Common myeloid progenitor, CD34-positive (primary cell): ENCODE measurements around the gene SEMA5A.

ENCODE experiments used
- CTCF ChIA-PET: fragments of 350-600 bp; sonication (Branson Sonifier 250); formaldehyde crosslinking; loops from one replicate; lab custom pipeline; 2021; ENCODE audit warnings: antibody characterized with exemption; lab: Charles Lee
- POLR2A ChIA-PET: fragments of 350-600 bp; sonication (Branson Sonifier 250); formaldehyde crosslinking; loops from one replicate; lab custom pipeline; 2021; ENCODE audit warnings: antibody characterized with exemption; lab: Charles Lee
- DNase-seq, 3 donors: peaks; one replicate each; pipeline versions ENCODE4 v3.0.0 to v3.0.0-alpha.2; 2013
- H3K27ac ChIP-seq, 2 experiments: 1 replicate in 1 of 2; 2 replicates in 1 of 2; pipeline ENCODE4 v1.7.0; 2013; ENCODE audit warnings: inconsistent platforms in 2 of 2, low read length in 2 of 2, mild to moderate bottlenecking in 2 of 2, low read depth in 1 of 2, moderate library complexity in 1 of 2; ENCODE audit not compliant: severe bottlenecking in 2 of 2, insufficient read depth in 1 of 2, poor library complexity in 1 of 2
- H3K27me3 ChIP-seq, 5 experiments: replicated peaks in 2 of 5; 1 replicate in 3 of 5; 2 replicates in 2 of 5; pipeline versions ENCODE4 v1.6.1 to v1.7.0; 2013; ENCODE audit warnings: low read length in 4 of 5, mild to moderate bottlenecking in 2 of 5, moderate library complexity in 2 of 5, inconsistent platforms in 1 of 5; ENCODE audit not compliant: insufficient read depth in 5 of 5, control insufficient read depth in 4 of 5
- H3K36me3 ChIP-seq, 4 experiments: 1 replicate in 2 of 4; 2 replicates in 2 of 4; pipeline versions ENCODE4 v1.6.1 to v1.7.0; 2013; ENCODE audit warnings: low read length in 3 of 4, control low read depth in 1 of 4, mild to moderate bottlenecking in 1 of 4; ENCODE audit not compliant: control insufficient read depth in 4 of 4, insufficient read depth in 4 of 4
- H3K4me1 ChIP-seq, 4 experiments: 1 replicate in 3 of 4; 2 replicates in 1 of 4; pipeline versions ENCODE4 v1.6.1 to v1.7.1; 2013; ENCODE audit warnings: low read length in 3 of 4, mild to moderate bottlenecking in 3 of 4, control low read depth in 1 of 4, inconsistent platforms in 1 of 4, moderate library complexity in 1 of 4; ENCODE audit not compliant: control insufficient read depth in 4 of 4, insufficient read depth in 4 of 4; ENCODE audit errors: control extremely low read depth in 1 of 4
- H3K4me3 ChIP-seq, 7 experiments: 1 replicate in 4 of 7; 2 replicates in 3 of 7; pipeline versions ENCODE4 v1.5.1 to v1.7.0; 2013; ENCODE audit warnings: mild to moderate bottlenecking in 7 of 7, low read length in 6 of 7, moderate library complexity in 6 of 7, inconsistent platforms in 2 of 7, low read depth in 2 of 7, control low read depth in 1 of 7; ENCODE audit not compliant: insufficient read depth in 4 of 7, control insufficient read depth in 1 of 7; ENCODE audit errors: extremely low read depth in 1 of 7
- H3K9me3 ChIP-seq, 5 experiments: 1 replicate in 4 of 5; 2 replicates in 1 of 5; pipeline versions ENCODE4 v1.6.1 to v1.7.1; 2013; ENCODE audit warnings: low read length in 4 of 5, mild to moderate bottlenecking in 2 of 5, inconsistent platforms in 1 of 5, low read depth in 1 of 5, moderate library complexity in 1 of 5; ENCODE audit not compliant: control insufficient read depth in 4 of 5, insufficient read depth in 2 of 5; ENCODE audit errors: control extremely low read depth in 1 of 5
- whole genome bisulfite sequencing: methylation state at CpG from one replicate; pipeline ENCODE4 v1.1.5; 2013; ENCODE audit not compliant: insufficient coverage; 5-methylcytosine and 5-hydroxymethylcytosine counted together

Gene SEMA5A

DNA sequence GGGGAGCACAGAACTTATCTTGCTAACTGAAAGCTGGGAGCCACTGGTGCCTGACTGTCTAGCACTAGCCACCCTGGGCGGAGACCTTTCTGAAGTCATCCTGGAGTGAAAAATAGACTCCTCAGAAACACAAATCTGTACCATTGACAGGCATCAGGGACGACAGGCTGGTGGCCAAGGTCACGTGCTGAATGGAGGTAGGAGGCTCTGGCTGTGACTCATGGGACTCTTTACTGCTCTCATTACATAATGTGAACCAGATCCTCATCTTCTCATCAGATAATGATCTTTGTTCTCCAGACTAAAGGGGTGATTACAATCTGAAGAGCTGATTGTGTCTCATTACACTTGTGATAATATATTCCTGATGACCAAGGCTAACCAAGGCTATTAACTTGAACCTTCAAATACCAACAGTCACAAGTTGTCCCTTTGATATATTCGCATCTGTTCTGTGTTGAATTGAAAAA is 91.8 kb downstream of the SEMA5A start:
- whole genome bisulfite sequencing, result 100% methylated on average over 1 of the region's 4 CpGs
- no peak overlapping the region for H3K4me3 ChIP-seq
- H3K9me3 ChIP-seq, result peaks cover 0 to 4% (median 0%) of the 10 kb centered on the region in 5 experiments
- H3K4me1 ChIP-seq, result no peaks in the 10 kb centered on the region
- ChIA-PET CTCF (no interaction called here), POLR2A (no interaction called here)
- no peak for DNase-seq
- no peak overlapping the region for H3K27ac ChIP-seq
- H3K36me3 ChIP-seq, result no peaks in the 10 kb centered on the region
- H3K27me3 ChIP-seq, result no peaks in the 10 kb centered on the region

DNA sequence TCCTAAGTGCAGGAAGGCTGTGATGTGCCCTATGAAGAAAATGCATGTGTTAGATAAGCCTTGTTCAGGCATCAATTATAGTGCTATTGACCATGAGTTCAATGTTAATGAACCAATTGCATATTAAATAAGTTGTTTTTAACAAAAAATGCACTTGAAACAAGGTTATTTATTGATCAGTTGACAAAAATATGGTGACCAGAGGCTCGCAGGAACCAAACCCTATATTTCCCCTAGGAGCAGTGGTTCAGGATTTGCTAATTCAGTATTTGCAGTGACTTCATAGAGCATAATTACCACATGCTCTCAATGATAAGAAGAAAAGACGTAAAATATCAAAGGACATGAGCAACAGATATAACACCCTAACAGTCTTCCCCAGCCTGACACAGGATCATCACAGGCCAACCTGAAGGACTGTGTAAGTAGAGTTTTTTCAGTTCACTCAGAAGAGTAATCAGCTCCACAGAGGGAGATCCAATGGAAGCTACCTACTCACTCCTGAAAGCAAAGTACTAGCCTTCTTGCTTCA is 92.3 kb downstream of the SEMA5A start:
- CTCF ChIA-PET, result no interaction called here

DNA sequence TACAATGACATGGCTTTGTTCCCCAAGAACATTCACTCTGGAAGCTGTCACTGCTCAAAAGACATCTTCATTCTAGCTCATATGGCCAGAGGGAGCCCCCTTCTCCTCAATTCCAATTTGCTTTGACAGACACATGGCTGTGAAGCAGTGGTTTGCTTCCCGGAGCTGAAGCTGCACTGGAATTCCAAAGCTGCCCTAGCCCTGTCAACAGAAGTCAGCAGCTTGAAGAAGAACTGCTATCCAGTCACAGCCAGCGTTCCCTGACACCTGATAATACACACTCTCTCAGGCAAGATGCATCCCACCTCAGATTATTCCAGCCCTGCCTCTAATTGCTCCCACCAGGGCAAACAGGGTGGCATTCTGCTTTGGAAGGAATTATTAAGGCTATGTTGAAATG is 93.7 kb downstream of the SEMA5A start:
- Histone ChIP-seq H3K9me3 (no peaks in the 10 kb centered on the region), H3K4me3 (no peak overlapping the region), H3K4me1 (no peaks in the 10 kb centered on the region), H3K27me3 (no peaks in the 10 kb centered on the region), H3K36me3 (no peaks in the 10 kb centered on the region), H3K27ac (no peak overlapping the region)
- 67% methylated on average over 1 of the region's 2 CpGs for WGBS
- no peak for DNase-seq
- ChIA-PET POLR2A (no interaction called here), CTCF (no interaction called here)

More for the DNA sequence above, 92.3 kb downstream of the SEMA5A start:
- POLR2A ChIA-PET, result no interaction called here
- Histone ChIP-seq H3K9me3 (peaks cover 0 to 3% (median 0%) of the 10 kb centered on the region in 5 experiments), H3K27ac (no peak overlapping the region), H3K4me3 (no peak overlapping the region), H3K4me1 (no peaks in the 10 kb centered on the region), H3K27me3 (no peaks in the 10 kb centered on the region), H3K36me3 (no peaks in the 10 kb centered on the region)
- WGBS, result no CpG with 5 or more reads among the region's 2 CpGs
- DNase-seq, result no peak

DNA sequence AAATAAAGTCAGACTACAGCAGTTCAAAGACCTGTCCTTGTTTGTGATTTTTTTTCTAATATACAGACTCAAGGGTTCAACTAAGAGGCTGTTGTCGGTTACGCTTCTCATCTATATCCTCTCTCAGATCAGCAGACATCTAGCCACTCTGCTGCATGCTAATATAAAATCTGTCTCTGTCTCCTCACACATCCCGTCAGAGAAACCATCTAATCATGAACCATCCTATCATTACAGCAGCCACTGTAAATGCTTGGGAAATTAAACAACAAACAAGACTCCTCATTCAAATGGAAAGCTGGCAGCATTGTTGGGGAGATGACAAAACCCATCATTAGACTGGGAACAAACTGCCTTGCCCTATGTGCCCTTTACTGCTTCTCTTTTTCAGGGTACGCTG is 94.8 kb downstream of the SEMA5A start:
- Histone ChIP-seq H3K27me3 (no peaks in the 10 kb centered on the region), H3K4me3 (no peak overlapping the region)
- CTCF ChIA-PET, result no interaction called here

DNA sequence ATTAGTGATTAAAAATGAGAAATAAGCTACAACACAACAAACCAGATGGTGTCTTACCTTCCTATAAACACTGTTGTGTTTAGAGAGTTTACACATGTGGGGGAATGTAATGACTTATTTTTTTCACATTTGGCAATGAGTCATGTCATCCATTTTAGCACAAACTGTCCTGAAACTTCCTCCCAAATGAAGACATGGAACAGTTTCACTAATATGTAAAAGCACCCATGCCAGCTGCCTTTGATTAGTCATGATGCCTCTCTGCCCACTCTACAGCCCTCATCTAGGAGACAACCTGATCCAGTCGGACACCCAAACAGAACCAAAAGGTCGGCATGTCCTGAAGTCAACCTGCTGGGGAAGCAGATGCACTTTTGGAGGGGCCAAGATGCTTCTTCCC is 98.2 kb downstream of the SEMA5A start:
- 71% methylated on average over 2 of the region's 2 CpGs for WGBS
- Histone ChIP-seq H3K4me3 (no peak overlapping the region), H3K36me3 (no peaks in the 10 kb centered on the region), H3K27ac (no peak overlapping the region), H3K9me3 (peaks cover 0 to 10% (median 0%) of the 10 kb centered on the region in 5 experiments), H3K4me1 (no peaks in the 10 kb centered on the region), H3K27me3 (no peaks in the 10 kb centered on the region)
- no peak for DNase-seq
- CTCF ChIA-PET, result no interaction called here
- POLR2A ChIA-PET, result no interaction called here

More for the DNA sequence above, 94.8 kb downstream of the SEMA5A start:
- H3K36me3 ChIP-seq, result no peaks in the 10 kb centered on the region
- H3K27ac ChIP-seq, result no peak overlapping the region
- POLR2A ChIA-PET, result no interaction called here
- no peaks in the 10 kb centered on the region for H3K4me1 ChIP-seq
- no peaks in the 10 kb centered on the region for H3K9me3 ChIP-seq
- 95% methylated on average over 3 of the region's 4 CpGs for WGBS
- no peak for DNase-seq

DNA sequence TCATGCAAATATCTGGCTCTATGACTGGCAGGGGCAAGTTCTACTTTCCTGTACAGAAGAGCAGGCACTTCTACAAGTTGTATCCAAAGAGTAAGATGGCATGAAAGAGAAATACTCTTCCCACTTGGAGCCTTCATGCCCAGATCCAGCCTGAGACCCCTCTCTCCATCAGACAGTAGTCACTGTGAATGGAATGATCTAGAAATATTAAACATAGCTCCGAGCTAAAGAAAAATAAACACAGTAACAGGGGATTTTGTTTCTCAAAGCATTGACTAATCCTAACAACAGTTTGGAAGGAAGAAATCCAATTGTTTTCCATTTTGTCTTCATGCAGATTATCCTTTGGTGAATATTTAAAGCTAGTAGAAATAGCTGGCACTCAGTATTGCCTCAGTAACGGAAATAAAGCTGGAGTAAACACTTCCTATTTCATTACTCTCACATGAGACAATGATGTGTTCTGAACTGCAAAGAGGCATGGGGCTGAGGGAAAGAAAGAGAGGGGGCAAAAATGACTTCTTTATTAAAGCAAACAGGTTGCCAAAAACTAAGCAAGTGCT is 100.0 kb downstream of the SEMA5A start:
- no peaks in the 10 kb centered on the region for H3K4me1 ChIP-seq
- no peak overlapping the region for H3K4me3 ChIP-seq
- peaks cover 0 to 12% (median 0%) of the 10 kb centered on the region in 5 experiments for H3K9me3 ChIP-seq
- ChIA-PET CTCF (no interaction called here), POLR2A (no interaction called here)
- no peak overlapping the region for H3K27ac ChIP-seq
- H3K36me3 ChIP-seq, result no peaks in the 10 kb centered on the region
- no peak for DNase-seq
- no peaks in the 10 kb centered on the region for H3K27me3 ChIP-seq
- WGBS, result no CpG with 5 or more reads among the region's 2 CpGs

DNA sequence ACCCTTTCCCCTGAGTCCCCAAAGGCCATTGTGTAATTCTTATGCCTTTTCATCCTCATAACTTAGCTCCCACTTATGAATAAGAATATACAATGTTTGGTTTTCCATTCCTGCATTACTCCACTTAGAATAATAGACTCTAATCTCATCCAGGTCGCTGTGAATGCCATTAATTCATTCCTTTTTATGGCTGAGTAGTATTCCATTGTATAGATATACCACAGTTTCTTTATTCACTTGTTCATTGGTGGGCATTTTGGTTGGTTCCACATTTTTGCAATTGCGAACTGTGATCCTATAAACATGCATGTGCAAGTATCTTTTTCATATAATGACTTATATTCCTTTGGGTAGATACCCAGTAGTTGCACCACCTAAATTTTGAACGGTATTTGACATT is 101.5 kb downstream of the SEMA5A start:
- no peaks in the 10 kb centered on the region for H3K4me1 ChIP-seq
- H3K27me3 ChIP-seq, result no peaks in the 10 kb centered on the region
- no peak overlapping the region for H3K27ac ChIP-seq
- H3K36me3 ChIP-seq, result no peaks in the 10 kb centered on the region
- H3K9me3 ChIP-seq, result peaks cover 0 to 12% (median 0%) of the 10 kb centered on the region in 5 experiments
- no CpG with 5 or more reads among the region's 3 CpGs for WGBS
- POLR2A ChIA-PET, result no interaction called here
- CTCF ChIA-PET, result interaction anchor here (1.4 kb wide), 1 partner anchor 18 kb away, joined by 3 read pairs; no protein-coding TSS in a partner anchor
- H3K4me3 ChIP-seq, result no peak overlapping the region
- DNase-seq, result no peak
